ENCODE data around the gene JUNB.

The JUNB gene

DNA sequence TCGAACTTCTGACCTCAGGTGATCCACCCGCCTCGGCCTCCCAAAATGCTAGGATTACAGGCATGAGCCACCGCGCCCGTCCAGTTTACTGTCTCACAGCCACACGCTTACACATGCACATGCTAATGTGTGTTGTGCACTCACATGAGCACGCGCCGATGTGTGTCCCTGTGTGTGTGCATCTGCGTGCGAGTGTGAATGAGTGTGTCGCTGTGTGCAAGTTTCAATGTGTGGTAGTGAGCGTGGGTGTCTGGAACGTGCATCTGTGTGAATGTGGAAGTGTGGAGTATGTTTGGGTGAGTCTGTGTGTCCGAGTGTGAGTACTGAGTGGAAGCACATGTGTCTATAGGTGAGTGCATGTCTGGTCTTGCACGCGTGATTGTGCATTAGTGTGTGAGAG lies 51.2 kb downstream of the JUNB start:
- no peak for DNase-seq (ENCODE audit: low spot score)

Data from D341Med (cell line).